Bronchial epithelial cell (primary cell): ENCODE measurements around the gene TRAPPC2L. TPM values are rescaled to one million over a fixed set of nuclear protein-coding genes. Genes with fewer than 3 reads are reported as not detected.
A peak's percentile ranks its signal among the peaks of the same experiment; 100 is the strongest.

ENCODE experiments used
- DNase-seq: peaks from one replicate; pipeline ENCODE4 v3.0.0-alpha.2; 2010; ENCODE audit warnings: low read depth
- FAIRE-seq: peaks from 2 replicates; lab custom pipeline; 2011; peaks lifted over from hg19 to GRCh38; lab: Jason Lieb, UNC
- H3K27me3 ChIP-seq: 2 replicates; pipeline ENCODE4 v1.5.1; 2011; ENCODE audit warnings: low read length; ENCODE audit not compliant: control insufficient read depth, insufficient read depth
- H3K36me3 ChIP-seq: 2 replicates; pipeline ENCODE4 v1.5.1; 2011; ENCODE audit warnings: low read length; ENCODE audit not compliant: control insufficient read depth, insufficient read depth
- H3K4me3 ChIP-seq: 2 replicates; pipeline ENCODE4 v1.5.1; 2011; ENCODE audit warnings: mild to moderate bottlenecking, low read depth, low read length, control low read depth
- total RNA-seq: library from RNA; depleted of rRNA; stranded (reverse); fragments of >200 nt; gene quantifications from 2 replicates; pipeline ENCODE4 v1.2.1, GENCODE V29; 2014
- TF ChIP-seq, protein P1 (sequence below): IDR thresholded peaks from 2 replicates; pipeline ENCODE4 v1.5.1; 2011; ENCODE audit warnings: mild to moderate bottlenecking, moderate library complexity, low read length, control low read depth, inconsistent platforms; ENCODE audit not compliant: insufficient read depth, severe bottlenecking

Gene TRAPPC2L
- total RNA-seq, 1 donor from 2014 or later, result 65.0 TPM

DNA sequence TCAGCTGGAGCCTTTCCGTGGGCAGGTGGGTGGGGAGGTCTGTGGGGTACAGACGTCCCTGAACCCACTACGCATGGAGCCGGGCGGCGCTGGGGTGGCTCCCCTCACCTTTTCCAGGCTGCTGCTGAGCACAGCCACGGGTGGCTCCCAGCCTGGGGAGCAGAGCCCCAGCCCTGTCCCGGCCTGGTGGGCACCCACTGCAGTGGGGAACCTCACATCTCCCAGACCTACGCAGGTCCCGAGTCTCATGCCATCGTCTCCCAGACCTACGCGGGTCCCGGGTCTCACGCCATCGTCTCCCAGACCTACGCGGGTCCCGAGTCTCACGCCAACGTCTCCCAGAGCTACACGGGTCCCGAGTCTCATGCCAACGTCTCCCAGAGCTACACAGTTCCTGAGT lies 28.2 kb upstream of the TRAPPC2L start:
- Histone ChIP-seq H3K36me3 (peaks cover 6% of the 10 kb centered on the region), H3K4me3 (no peak overlapping the region), H3K27me3 (no peaks in the 10 kb centered on the region)
- no peak for DNase-seq
- TF ChIP-seq, protein P1, sequence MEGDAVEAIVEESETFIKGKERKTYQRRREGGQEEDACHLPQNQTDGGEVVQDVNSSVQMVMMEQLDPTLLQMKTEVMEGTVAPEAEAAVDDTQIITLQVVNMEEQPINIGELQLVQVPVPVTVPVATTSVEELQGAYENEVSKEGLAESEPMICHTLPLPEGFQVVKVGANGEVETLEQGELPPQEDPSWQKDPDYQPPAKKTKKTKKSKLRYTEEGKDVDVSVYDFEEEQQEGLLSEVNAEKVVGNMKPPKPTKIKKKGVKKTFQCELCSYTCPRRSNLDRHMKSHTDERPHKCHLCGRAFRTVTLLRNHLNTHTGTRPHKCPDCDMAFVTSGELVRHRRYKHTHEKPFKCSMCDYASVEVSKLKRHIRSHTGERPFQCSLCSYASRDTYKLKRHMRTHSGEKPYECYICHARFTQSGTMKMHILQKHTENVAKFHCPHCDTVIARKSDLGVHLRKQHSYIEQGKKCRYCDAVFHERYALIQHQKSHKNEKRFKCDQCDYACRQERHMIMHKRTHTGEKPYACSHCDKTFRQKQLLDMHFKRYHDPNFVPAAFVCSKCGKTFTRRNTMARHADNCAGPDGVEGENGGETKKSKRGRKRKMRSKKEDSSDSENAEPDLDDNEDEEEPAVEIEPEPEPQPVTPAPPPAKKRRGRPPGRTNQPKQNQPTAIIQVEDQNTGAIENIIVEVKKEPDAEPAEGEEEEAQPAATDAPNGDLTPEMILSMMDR, result no peak
- no peak for FAIRE-seq

DNA sequence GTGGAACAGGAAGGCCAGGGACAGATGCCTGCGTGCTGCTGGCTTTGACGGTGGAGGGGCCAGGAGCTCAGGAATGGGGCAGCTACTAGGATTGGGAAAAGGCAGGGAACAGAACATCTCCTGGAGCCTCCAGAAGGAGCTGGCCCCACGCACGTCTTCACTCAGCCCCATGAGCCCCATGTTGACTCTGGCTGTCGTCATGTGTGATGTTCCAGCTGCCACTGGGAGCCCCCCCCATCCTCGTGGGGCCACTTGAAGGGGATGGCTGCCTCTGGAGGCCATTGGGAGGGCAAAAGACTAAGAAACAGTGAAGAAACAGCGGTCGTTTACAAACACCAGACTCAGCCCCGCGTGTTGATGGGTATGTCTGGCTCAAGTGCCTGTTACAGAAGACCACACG lies 26.7 kb upstream of the TRAPPC2L start:
- Histone ChIP-seq H3K27me3 (no peaks in the 10 kb centered on the region), H3K4me3 (no peak overlapping the region), H3K36me3 (peaks cover 3% of the 10 kb centered on the region)
- FAIRE-seq, result no peak
- TF ChIP-seq, protein P1, result no peak
- no peak for DNase-seq

DNA sequence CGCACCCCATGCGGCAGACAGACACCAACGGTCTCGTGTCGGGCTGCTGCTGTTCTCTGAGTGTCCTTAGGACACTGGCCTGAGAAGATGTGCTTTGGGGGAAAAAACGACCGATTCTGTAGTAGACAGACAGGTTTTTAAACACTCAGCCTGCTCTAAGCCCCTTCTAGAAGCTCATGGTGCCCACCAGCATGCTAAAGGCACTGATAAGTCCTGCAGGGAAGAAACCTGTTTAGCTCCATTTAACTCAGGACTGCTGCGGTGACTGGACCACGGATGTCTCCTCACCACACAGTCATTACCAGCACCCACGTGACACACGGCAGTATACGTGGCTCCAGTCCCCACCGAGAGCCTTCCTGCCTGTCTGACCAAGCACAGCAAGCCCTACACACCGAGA lies 26.1 kb upstream of the TRAPPC2L start:
- no peak overlapping the region for H3K4me3 ChIP-seq
- TF ChIP-seq, protein P1, result no peak
- no peak for FAIRE-seq
- H3K27me3 ChIP-seq, result no peaks in the 10 kb centered on the region
- no peak for DNase-seq
- peaks cover 6% of the 10 kb centered on the region for H3K36me3 ChIP-seq

DNA sequence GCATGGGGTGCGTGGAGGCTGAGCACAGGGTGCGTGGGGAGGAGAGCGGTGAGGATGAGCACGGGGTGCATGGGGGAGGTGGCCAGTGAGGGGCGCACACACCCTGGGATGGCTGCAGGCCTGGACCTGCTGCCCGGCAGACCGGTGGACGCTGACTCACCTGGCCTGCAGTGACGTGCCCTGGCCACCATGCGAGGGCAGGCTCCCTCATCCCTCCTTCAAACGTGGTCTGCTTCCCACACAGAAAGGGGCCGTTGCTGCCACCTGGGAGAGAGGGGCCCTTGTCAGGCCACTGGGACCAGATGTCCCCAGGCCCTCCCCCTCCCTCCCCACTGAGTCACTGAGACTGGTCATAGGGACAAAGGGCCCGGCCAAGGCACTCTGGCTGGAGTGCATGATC lies 25.1 kb upstream of the TRAPPC2L start:
- peaks cover 6% of the 10 kb centered on the region for H3K36me3 ChIP-seq
- FAIRE-seq (no peak), DNase-seq (peak; percentile 49)
- TF ChIP-seq, protein P1, result peak; percentile 37
- no peak overlapping the region for H3K4me3 ChIP-seq
- H3K27me3 ChIP-seq, result no peaks in the 10 kb centered on the region

DNA sequence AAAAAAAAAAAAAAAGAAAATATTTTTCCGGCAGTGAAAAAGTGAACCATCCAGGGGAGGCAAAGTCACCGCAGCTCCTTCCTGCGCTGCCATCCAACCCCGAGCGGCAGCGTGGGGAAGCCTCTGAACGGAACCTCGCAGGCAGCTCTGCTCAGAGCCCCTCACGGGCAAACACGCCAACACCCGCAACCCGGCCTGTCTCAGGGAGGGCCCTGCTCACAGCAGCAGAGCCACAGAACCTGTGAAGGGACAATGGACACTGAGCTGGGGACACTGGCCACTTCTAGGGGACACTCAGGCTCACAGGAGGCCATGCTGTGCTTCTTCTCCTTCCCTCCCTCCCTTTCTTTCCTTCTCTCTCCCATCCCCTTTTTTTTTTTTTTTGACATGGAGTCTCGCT lies 23.8 kb upstream of the TRAPPC2L start:
- no peak for FAIRE-seq
- Histone ChIP-seq H3K4me3 (no peak overlapping the region), H3K36me3 (peaks cover 6% of the 10 kb centered on the region), H3K27me3 (no peaks in the 10 kb centered on the region)
- no peak for DNase-seq
- TF ChIP-seq, protein P1, result no peak

DNA sequence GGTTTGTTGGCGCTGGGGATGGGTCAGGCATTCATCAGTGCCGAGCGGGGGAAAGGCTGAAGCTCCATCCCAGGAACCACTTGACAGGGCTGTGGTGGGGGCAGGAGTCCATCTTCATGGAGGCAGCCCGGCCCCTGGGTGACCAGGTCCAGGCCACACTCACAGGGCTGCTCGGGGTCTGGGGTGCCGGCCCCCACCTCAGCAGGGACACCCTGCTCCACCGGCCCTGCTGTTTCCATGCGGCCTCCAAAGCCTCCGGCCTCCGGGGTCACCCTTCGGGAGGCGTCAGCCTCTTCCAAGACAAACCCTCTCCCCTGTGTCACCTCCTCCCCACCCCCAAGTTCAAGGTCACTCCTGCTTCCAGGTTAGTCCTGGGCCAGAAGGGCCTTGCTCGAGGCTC lies 22.3 kb upstream of the TRAPPC2L start:
- Histone ChIP-seq H3K36me3 (peaks cover 11% of the 10 kb centered on the region), H3K27me3 (no peaks in the 10 kb centered on the region), H3K4me3 (no peak overlapping the region)
- DNase-seq (no peak), FAIRE-seq (no peak)
- TF ChIP-seq, protein P1, result no peak
